Fibroblast of skin of scalp (primary cell): Measurements from ENCODE around the gene DYRK2. TPM values are rescaled to one million over a fixed set of nuclear protein-coding genes. Genes with fewer than 3 reads are reported as not detected.

Experiments used
- DNase-seq: peaks from one replicate; pipeline ENCODE4 v3.0.0-alpha.2; 2013
- polyA plus RNA-seq, 2 experiments: library from polyadenylated mRNA; unstranded; fragments of 120-200 nt; gene quantifications; one replicate each; pipeline ENCODE4 v1.2.1, GENCODE V29; 2013; ENCODE audit not compliant: insufficient read length in 2 of 2

The DYRK2 gene
- 35.5 TPM for polyA plus RNA-seq (2013, experiment 1 of 2; ENCODE audit: insufficient read length)
- 40.4 TPM for polyA plus RNA-seq (2013, experiment 2 of 2; ENCODE audit: insufficient read length)

DNA sequence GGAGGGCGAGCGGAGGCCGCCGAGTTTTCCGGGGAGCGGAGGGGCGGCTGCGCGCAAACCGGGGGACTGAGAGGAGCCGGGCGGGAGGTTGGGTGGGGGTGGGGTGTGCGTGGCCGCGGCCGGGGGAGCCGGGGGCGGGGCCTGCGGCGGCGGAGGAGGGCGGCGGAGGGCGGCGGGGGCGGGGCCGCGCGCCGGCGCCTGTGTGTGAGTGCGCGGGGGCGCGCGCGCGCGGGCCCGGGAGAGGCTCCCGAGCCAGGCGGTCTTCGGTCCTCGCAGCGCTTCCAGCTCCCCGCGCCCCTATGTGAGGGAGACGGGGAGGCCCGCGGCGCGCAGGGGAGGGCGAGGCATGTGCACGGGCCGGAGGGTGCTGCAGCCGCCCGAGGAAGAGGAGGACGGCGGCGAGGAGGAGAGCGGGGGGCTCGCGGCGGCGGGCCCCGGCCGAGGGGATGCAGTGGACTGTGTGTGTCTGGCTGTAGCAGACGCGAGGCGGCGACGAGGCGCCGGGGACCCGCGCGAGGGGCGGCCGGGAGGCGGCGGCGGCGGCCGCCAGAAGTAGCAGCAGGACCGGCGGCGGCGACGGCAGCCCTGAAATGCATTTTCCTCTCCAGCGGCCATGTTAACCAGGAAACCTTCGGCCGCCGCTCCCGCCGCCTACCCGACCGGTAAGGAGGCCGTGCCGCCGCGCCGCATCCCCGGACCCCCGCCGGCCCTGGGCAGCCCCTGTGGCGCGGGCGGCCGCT is at the start of gene DYRK2:
TSS of gene DYRK2 (plus strand) at position 225 of the 740 bp plus-strand sequence. CDS start at position 614, 389 bp downstream.
- peak; percentile 89 for DNase-seq

DNA sequence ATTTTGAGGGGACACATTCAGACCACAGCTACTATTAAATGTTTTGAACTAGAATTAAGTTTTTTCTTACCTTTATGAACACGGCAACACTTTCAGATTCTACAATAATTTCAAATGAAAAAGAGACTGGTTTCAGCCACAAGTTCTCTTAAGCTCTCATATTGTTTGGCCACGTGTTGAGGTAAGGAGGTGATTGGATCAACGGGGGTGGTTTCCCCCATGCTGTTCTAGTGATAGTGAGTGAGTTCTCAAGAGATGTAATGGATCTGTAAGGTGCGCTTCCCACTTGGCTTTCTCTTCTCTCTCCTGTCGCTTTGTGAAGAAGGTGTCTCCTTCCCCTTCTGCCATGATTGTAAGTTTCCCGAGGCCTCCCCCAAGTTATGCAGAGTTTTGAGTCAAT is 48.9 kb upstream of the DYRK2 start:
- no peak for DNase-seq

DNA sequence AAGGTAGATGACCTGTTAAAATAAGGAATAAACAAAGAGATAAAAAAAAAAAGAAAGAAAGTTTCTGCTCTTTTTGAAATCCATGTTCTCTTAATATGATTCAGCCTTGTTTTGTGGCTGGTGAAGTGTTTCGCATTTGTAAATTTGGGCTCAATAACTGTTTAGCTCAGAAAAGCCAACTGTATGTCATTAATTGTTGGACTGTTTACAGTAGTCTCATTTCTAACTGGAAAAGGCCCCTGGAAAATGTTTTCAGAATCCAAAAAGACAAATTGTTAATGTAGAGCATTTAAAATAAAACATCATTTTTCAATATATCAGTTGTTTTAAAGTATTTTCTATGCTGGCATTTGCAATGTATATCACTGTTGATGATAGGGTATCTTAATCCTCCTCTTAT is 47.4 kb upstream of the DYRK2 start:
- DNase-seq: no peak

- no peak for DNase-seq
Observed at GRCh38 chr12:67609226-67609870, 39.2 kb upstream of the DYRK2 start.

DNA sequence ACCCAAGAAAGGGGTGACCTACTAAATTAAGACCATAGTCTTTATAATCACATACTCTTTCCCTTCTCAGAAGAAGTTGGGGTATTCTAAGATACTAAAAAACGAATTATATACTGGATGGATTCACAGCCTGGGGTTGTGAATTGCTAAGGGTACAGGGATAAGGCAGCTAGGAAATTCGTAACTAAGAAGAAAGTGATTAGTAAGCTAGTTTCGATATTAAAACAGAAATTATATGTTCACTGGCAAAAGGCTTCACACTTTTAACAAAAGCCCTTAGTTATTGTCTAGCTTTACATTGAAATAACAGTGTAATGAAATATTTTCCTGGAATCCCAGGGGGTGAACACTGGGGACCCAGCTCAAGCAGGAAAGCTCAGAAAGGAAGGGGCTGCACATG is 35.5 kb upstream of the DYRK2 start:
- DNase-seq: no peak

GRCh38 chr12:67617629-67618028 is 30.9 kb upstream of the DYRK2 start:
- no peak for DNase-seq

GRCh38 chr12:67618303-67618702 is 30.2 kb upstream of the DYRK2 start:
- no peak for DNase-seq

DNA sequence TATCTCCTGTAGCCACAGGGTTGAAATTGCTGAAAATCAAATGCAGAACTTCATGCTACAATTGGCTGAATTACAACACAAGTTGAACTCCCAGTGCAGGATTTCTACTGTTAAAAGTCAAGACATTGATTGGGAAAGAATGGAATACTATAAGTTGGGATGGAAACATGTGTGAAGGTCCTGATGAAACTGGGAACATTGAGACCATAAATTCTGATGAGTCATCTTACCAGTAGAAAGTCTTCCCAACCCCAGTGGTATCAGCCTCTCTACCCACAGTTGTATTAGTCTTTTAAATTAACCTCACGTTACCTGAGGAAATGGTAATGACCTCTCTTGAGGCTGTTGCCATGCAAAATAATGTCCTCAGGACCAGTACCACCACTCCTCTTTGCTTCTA is 27.4 kb upstream of the DYRK2 start:
- DNase-seq: no peak

DNA sequence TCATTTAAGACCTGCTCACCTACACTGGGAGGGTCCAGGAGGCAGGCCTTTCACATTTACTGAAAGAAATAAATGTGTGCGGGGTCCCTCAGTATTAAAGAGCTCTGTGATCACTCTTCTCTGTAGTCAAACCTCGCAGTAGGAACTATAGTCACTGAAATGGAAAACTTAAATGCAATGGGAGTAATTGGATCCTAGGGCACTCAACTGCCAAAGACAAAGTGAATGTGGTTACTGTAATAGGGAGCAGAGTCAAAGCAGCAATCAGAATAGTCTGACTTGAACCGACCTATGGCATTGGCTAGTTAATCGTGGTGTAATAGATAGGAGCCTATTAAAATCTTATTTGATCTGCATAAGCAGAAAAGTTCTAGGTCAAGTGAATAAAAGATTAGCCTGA is 26.6 kb upstream of the DYRK2 start:
- DNase-seq: no peak

GRCh38 chr12:67623259-67623658 is 25.3 kb upstream of the DYRK2 start:
- no peak for DNase-seq

- no peak for DNase-seq
Observed at GRCh38 chr12:67624355-67624754, 24.2 kb upstream of the DYRK2 start.

DNA sequence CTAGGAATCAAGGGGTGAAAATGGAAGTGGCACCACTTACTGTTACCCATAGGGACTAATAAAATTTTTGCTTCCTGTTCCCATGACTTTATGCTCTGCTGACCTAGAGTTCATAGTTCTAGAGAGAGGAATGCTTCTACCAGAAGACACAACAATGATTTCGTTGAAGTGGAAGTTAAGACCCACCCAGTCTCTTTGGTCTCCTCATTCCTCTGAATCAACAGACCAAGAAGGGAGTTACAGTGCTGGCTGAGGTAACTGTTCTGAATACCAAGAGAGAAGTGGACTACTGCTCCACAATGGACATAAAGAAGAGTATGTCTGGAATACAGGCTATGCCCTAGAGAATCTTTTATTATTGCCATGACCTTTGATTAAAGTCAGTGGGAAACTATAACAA is 23.5 kb upstream of the DYRK2 start:
- peak; percentile 26 for DNase-seq

DNA sequence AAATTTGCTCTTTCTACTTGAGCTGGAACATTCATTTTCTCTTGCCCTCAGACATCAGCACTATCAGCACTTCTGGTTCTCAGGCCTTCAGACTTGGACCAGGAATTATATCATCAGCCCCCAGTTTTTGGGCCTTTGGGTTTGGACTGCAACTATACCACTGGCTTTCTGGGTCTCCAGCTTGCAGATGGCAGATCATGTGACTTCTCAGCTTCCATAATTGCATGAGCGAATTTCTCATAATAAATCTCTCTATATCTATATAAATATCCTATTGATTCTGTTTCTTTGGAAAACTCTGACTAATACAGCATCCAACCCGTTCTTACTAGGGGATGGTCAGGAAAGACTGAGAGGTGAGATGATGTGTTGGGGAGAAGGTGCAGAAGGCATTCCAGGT is 22.4 kb upstream of the DYRK2 start:
- DNase-seq: no peak

GRCh38 chr12:67630373-67631088 is 18.0 kb upstream of the DYRK2 start:
- DNase-seq: no peak

- DNase-seq: no peak
Observed at GRCh38 chr12:67632005-67632404, 16.5 kb upstream of the DYRK2 start.

DNA sequence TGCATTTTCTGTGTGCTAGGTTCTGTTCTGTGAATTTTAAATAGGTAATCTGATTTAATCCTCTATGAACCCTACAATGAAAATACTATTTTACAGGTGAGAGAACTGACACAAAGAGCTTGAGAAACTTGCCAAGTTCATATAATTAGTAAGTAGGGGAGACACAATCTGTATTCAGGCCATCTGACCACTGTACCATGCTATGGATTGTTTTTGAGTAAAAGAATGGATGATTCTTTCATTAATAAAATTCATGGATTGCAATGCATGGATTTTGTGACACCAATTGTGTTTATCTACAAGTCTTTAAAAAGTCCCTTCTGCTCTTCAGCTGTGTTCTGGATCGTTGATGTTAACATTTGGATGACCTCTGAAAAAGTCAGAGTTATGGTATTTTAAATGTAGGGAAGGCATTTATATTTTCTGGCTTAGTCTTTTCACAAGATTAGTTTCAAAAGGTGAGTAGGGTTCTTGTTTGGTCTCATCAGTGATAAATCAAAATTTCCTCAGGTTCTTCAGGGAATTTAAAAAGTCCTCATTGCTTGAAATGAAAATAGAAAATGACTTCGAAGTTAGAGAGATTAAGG is 15.4 kb upstream of the DYRK2 start:
- no peak for DNase-seq

DNA sequence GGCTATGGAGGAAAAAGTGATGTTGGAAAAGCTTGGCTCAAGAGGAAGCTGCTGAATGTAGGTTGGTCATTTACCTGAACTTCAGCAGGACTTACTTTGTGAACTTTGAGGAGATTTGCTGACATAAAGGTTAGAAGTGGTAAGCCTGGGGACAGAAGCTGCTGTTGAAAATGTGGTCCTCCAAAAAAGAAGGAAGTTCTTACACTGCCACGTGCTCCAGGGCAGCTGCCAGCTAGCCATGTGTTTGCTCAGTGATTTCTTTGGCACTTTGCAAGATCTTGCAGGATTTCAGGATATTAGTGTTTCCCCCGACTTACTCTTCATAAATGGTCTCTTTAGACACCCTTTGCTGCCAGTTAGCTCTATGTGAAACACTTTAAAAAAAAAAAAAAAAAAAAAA is 14.8 kb upstream of the DYRK2 start:
- DNase-seq: no peak

DNA sequence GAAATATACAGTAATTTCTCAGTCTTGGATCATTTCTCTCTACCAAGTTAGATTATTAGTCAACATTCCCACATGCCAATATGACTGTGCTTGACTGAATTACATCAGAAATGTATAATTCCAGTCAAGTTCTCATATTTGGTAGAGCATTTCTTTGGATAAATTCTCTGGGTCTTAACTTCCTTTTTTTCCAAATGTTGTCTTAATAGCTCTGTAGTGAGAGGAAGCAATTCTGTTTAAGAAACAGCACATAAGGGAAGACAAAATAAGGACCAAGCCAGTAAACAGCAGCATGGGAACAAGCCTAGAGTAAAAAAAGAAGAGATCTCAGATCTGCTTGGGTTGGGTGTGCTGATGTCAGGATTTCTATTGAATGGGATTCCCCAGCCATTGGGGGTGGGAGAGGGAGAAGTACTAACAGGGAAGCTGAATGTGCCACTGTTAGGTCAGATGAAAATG is 14.2 kb upstream of the DYRK2 start:
- peak; percentile 38 for DNase-seq

GRCh38 chr12:67637718-67638117 is 10.8 kb upstream of the DYRK2 start:
- no peak for DNase-seq

- DNase-seq: no peak
Observed at GRCh38 chr12:67638694-67639093, 9.9 kb upstream of the DYRK2 start.

DNA sequence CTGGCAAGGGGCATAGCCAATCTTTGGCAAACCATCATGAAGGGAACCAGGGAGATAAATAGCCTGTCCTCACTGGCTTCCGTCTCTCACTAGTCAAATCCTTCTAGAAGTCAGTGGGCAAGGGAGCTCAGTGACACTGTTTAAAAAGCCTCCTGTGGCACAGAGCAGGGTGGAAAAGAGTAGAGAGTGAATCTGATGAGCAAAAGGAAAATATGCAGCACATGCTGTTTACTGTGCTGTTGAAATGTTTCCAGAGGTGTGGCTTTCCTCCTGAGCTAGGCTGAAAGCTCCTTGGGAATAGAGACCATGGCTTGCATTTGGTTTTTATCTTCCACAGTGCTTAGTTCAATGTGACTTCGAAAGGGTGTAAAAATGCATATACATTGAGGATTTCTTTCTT is 7.7 kb upstream of the DYRK2 start:
- DNase-seq: no peak

DNA sequence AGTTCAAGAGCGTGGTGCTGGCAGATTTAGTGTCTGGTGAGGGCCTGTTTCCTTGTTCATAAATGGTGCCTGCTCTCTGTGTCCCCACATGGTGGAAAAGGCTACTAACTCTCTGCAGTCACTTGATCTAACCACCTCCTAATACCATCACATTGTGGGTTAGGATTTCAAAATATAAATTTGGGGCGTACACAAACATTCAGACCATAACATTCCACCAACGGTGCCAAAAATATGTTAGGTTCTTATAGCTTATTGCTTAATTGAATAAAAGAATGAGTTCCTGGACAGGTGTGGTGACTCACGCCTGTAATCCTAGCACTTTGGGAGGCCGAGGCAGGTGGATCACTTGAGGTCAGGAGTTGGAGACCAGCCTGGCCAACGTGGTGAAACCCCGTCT is 3.4 kb upstream of the DYRK2 start:
- DNase-seq: no peak

DNA sequence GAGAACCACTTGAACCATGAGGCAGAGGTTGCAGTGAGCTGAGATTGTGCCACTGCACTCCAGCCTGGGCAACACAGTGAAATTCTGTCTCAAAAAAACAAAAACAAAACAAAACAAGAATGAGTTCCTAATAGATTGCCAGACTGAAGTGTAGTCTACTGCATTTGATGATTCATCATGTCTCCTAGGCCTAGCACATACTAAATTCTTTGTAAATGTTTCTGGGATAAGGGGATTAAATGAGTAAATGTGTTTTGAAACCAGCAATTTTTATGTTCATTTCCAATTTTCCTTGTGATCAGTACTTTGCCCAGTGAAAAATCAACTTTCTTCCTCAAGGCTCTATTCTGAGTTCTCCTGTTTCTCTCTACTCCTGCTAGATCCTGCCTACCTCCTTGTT is 2.9 kb upstream of the DYRK2 start:
- peak; percentile 80 for DNase-seq
